ENCODE measurements around the gene ADAM12. TPM values are rescaled to one million over a fixed set of nuclear protein-coding genes. Genes with fewer than 3 reads are reported as not detected.

Gene ADAM12
- total RNA-seq, 2 donors from 2014 or later: 0.63 to 1.0 TPM

GRCh38 chr10:126012485-126012884 is 375.8 kb downstream of the ADAM12 start:
- no peaks in the 10 kb centered on the region for H3K36me3 Mint-ChIP-seq (ENCODE audit: insufficient read depth in 2 of 2)
- H3K4me1 Mint-ChIP-seq (ENCODE audit: low read depth): peaks cover 9% of the 10 kb centered on the region
- no peak for DNase-seq
- H3K27me3 Mint-ChIP-seq (ENCODE audit: low read depth): peaks cover 5% of the 10 kb centered on the region
- H3K27ac Mint-ChIP-seq: peak overlapping the region; percentile 35
- no peak for ATAC-seq (replicated peaks in 1 of 2)
- H3K9me3 Mint-ChIP-seq: no peaks in the 10 kb centered on the region
- no peak overlapping the region for H3K4me3 Mint-ChIP-seq

GRCh38 chr10:126011995-126012394 is 376.3 kb downstream of the ADAM12 start:
- H3K27ac Mint-ChIP-seq: no peak overlapping the region
- no peaks in the 10 kb centered on the region for H3K36me3 Mint-ChIP-seq (ENCODE audit: insufficient read depth in 2 of 2)
- ATAC-seq (replicated peaks in 1 of 2) (no peak), DNase-seq (no peak)
- no peaks in the 10 kb centered on the region for H3K9me3 Mint-ChIP-seq
- H3K4me3 Mint-ChIP-seq: no peak overlapping the region
- peaks cover 9% of the 10 kb centered on the region for H3K4me1 Mint-ChIP-seq (ENCODE audit: low read depth)
- H3K27me3 Mint-ChIP-seq (ENCODE audit: low read depth): peaks cover 5% of the 10 kb centered on the region

GRCh38 chr10:126009650-126010049 is 378.6 kb downstream of the ADAM12 start:
- Mint-ChIP-seq H3K9me3 (no peaks in the 10 kb centered on the region), H3K27ac (no peak overlapping the region), H3K27me3 (ENCODE audit: low read depth) (peaks cover 5% of the 10 kb centered on the region), H3K4me3 (no peak overlapping the region), H3K4me1 (ENCODE audit: low read depth) (peaks cover 9% of the 10 kb centered on the region), H3K36me3 (ENCODE audit: insufficient read depth in 2 of 2) (no peaks in the 10 kb centered on the region)
- DNase-seq: no peak
- ATAC-seq (replicated peaks in 1 of 2): no peak

GRCh38 chr10:126006906-126007305 is 381.4 kb downstream of the ADAM12 start:
- no peak for DNase-seq

GRCh38 chr10:126006264-126006663 is 382.0 kb downstream of the ADAM12 start:
- no peak for DNase-seq
- peaks cover 5% of the 10 kb centered on the region for H3K27me3 Mint-ChIP-seq (ENCODE audit: low read depth)

More at GRCh38 chr10:126006906-126007305, 381.4 kb downstream of the ADAM12 start:
- Mint-ChIP-seq H3K4me1 (ENCODE audit: low read depth) (no peaks in the 10 kb centered on the region), H3K27ac (no peak overlapping the region), H3K27me3 (ENCODE audit: low read depth) (peaks cover 5% of the 10 kb centered on the region), H3K9me3 (no peaks in the 10 kb centered on the region), H3K4me3 (no peak overlapping the region), H3K36me3 (ENCODE audit: insufficient read depth in 2 of 2) (no peaks in the 10 kb centered on the region)
- no peak for ATAC-seq (replicated peaks in 1 of 2)

GRCh38 chr10:126004752-126005151 is 383.5 kb downstream of the ADAM12 start:
- ATAC-seq (replicated peaks in 1 of 2) (no peak), DNase-seq (no peak)
- no peak overlapping the region for H3K27ac Mint-ChIP-seq
- no peak overlapping the region for H3K4me3 Mint-ChIP-seq
- no peaks in the 10 kb centered on the region for H3K9me3 Mint-ChIP-seq
- H3K4me1 Mint-ChIP-seq (ENCODE audit: low read depth): no peaks in the 10 kb centered on the region
- no peaks in the 10 kb centered on the region for H3K36me3 Mint-ChIP-seq (ENCODE audit: insufficient read depth in 2 of 2)
- H3K27me3 Mint-ChIP-seq (ENCODE audit: low read depth): peaks cover 5% of the 10 kb centered on the region

More at GRCh38 chr10:126006264-126006663, 382.0 kb downstream of the ADAM12 start:
- Mint-ChIP-seq H3K27ac (no peak overlapping the region), H3K4me3 (no peak overlapping the region), H3K36me3 (ENCODE audit: insufficient read depth in 2 of 2) (no peaks in the 10 kb centered on the region), H3K4me1 (ENCODE audit: low read depth) (no peaks in the 10 kb centered on the region), H3K9me3 (no peaks in the 10 kb centered on the region)
- no peak for ATAC-seq (replicated peaks in 1 of 2)

GRCh38 chr10:126001576-126001975 is 386.7 kb downstream of the ADAM12 start:
- no peaks in the 10 kb centered on the region for H3K9me3 Mint-ChIP-seq
- no peak for DNase-seq

GRCh38 chr10:125999694-126000093 is 388.6 kb downstream of the ADAM12 start:
- no peaks in the 10 kb centered on the region for H3K36me3 Mint-ChIP-seq (ENCODE audit: insufficient read depth in 2 of 2)
- no peaks in the 10 kb centered on the region for H3K4me1 Mint-ChIP-seq (ENCODE audit: low read depth)
- no peak overlapping the region for H3K27ac Mint-ChIP-seq
- DNase-seq (no peak), ATAC-seq (replicated peaks in 1 of 2) (no peak)
- no peaks in the 10 kb centered on the region for H3K9me3 Mint-ChIP-seq
- H3K27me3 Mint-ChIP-seq (ENCODE audit: low read depth): no peaks in the 10 kb centered on the region
- peak overlapping the region in 1 of 2 donors; percentile 49 for H3K4me3 Mint-ChIP-seq

More at GRCh38 chr10:126001576-126001975, 386.7 kb downstream of the ADAM12 start:
- Mint-ChIP-seq H3K27me3 (ENCODE audit: low read depth) (no peaks in the 10 kb centered on the region), H3K4me1 (ENCODE audit: low read depth) (no peaks in the 10 kb centered on the region), H3K4me3 (no peak overlapping the region), H3K36me3 (ENCODE audit: insufficient read depth in 2 of 2) (no peaks in the 10 kb centered on the region), H3K27ac (no peak overlapping the region)
- ATAC-seq (replicated peaks in 1 of 2): no peak

GRCh38 chr10:125997586-125997985 is 390.7 kb downstream of the ADAM12 start:
- ATAC-seq (replicated peaks in 1 of 2): peak in 1 of 2 donors; percentile 5
- Mint-ChIP-seq H3K36me3 (ENCODE audit: insufficient read depth in 2 of 2) (no peaks in the 10 kb centered on the region), H3K4me1 (ENCODE audit: low read depth) (no peaks in the 10 kb centered on the region)

GRCh38 chr10:125995726-125996304 is 392.5 kb downstream of the ADAM12 start:
- H3K36me3 Mint-ChIP-seq (ENCODE audit: insufficient read depth in 2 of 2): peaks cover 0 to under 1% of the 10 kb centered on the region in 2 donors
- H3K4me1 Mint-ChIP-seq (ENCODE audit: low read depth): no peaks in the 10 kb centered on the region
- DNase-seq (no peak), ATAC-seq (replicated peaks in 1 of 2) (peak; percentile 47 to 73)
- H3K9me3 Mint-ChIP-seq: no peaks in the 10 kb centered on the region
- H3K4me3 Mint-ChIP-seq: peak overlapping the region in 1 of 2 donors; percentile 66
- H3K27ac Mint-ChIP-seq: peak overlapping the region; percentile 54
- H3K27me3 Mint-ChIP-seq (ENCODE audit: low read depth): no peaks in the 10 kb centered on the region

More at GRCh38 chr10:125997586-125997985, 390.7 kb downstream of the ADAM12 start:
- no peaks in the 10 kb centered on the region for H3K9me3 Mint-ChIP-seq
- no peak overlapping the region for H3K27ac Mint-ChIP-seq
- H3K4me3 Mint-ChIP-seq: peak overlapping the region in 1 of 2 donors; percentile 34
- H3K27me3 Mint-ChIP-seq (ENCODE audit: low read depth): no peaks in the 10 kb centered on the region
- DNase-seq: no peak

GRCh38 chr10:125994601-125995000 is 393.7 kb downstream of the ADAM12 start:
- Mint-ChIP-seq H3K36me3 (ENCODE audit: insufficient read depth in 2 of 2) (peaks cover 0 to 3% of the 10 kb centered on the region in 2 donors), H3K9me3 (no peaks in the 10 kb centered on the region), H3K4me3 (no peak overlapping the region), H3K27ac (no peak overlapping the region), H3K4me1 (ENCODE audit: low read depth) (no peaks in the 10 kb centered on the region), H3K27me3 (ENCODE audit: low read depth) (no peaks in the 10 kb centered on the region)
- ATAC-seq (replicated peaks in 1 of 2): no peak
- no peak for DNase-seq

- H3K9me3 Mint-ChIP-seq: no peaks in the 10 kb centered on the region
- no peak for DNase-seq
- no peaks in the 10 kb centered on the region for H3K4me1 Mint-ChIP-seq (ENCODE audit: low read depth)
- H3K36me3 Mint-ChIP-seq (ENCODE audit: insufficient read depth in 2 of 2): peaks cover 0 to 3% of the 10 kb centered on the region in 2 donors
- no peak overlapping the region for H3K27ac Mint-ChIP-seq
- H3K4me3 Mint-ChIP-seq: no peak overlapping the region
- no peak for ATAC-seq (replicated peaks in 1 of 2)
- H3K27me3 Mint-ChIP-seq (ENCODE audit: low read depth): no peaks in the 10 kb centered on the region
These were observed 396.0 kb downstream of the ADAM12 start for GRCh38 chr10:125992254-125992653.

- no peaks in the 10 kb centered on the region for H3K9me3 Mint-ChIP-seq
- H3K4me3 Mint-ChIP-seq: no peak overlapping the region
- ATAC-seq (replicated peaks in 1 of 2): no peak
- no peak for DNase-seq
- no peaks in the 10 kb centered on the region for H3K27me3 Mint-ChIP-seq (ENCODE audit: low read depth)
- H3K36me3 Mint-ChIP-seq (ENCODE audit: insufficient read depth in 2 of 2): peaks cover 0 to 3% of the 10 kb centered on the region in 2 donors
- H3K27ac Mint-ChIP-seq: no peak overlapping the region
- no peaks in the 10 kb centered on the region for H3K4me1 Mint-ChIP-seq (ENCODE audit: low read depth)
These were observed 396.9 kb downstream of the ADAM12 start for GRCh38 chr10:125991392-125991791.

GRCh38 chr10:125990974-125991373 is 397.3 kb downstream of the ADAM12 start:
- Mint-ChIP-seq H3K4me3 (no peak overlapping the region), H3K36me3 (ENCODE audit: insufficient read depth in 2 of 2) (peaks cover 0 to 3% of the 10 kb centered on the region in 2 donors), H3K27me3 (ENCODE audit: low read depth) (no peaks in the 10 kb centered on the region), H3K27ac (no peak overlapping the region), H3K4me1 (ENCODE audit: low read depth) (no peaks in the 10 kb centered on the region), H3K9me3 (no peaks in the 10 kb centered on the region)
- ATAC-seq (replicated peaks in 1 of 2) (no peak), DNase-seq (no peak)

All from activated T-cell treated with anti-CD3 and anti-CD28 coated beads, Interleukin-2, amount 50 U/mL, for 72 hours (primary cell).